ENCODE measurements around the gene GPR158. TPM values are rescaled to one million over a fixed set of nuclear protein-coding genes. Genes with fewer than 3 reads are reported as not detected.

GPR158 gene
- total RNA-seq, 1 experiment from 2014 or later = 2.9 TPM

DNA sequence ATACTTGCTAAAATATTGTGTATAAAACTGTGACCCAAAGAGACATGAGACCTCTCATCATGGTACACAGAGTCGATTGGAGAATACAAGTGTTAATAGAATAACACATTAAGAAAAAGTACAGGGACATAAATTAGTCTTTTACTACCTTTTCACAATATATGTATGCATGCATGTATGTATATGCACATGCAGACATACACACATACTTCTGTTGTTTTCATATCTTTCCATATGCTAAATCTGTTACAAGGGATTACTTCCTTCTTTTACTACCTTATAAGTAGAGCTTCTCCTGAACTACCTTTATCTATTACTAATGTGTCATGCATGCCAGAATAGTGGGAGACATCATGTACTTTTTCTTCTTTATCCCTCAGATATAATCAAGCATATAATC, 131.6 kb downstream of the GPR158 start:
- TF ChIP-seq CEBPB (IDR thresholded peaks at IDR 0.05; ENCODE audit: low read depth) (no peak), EZH2 (IDR thresholded peaks at IDR 0.05) (no peak), TCF7L2 (IDR thresholded peaks at IDR 0.05; ENCODE audit: borderline replicate concordance, extremely low read depth, insufficient read depth, insufficient read length) (no peak), POLR2A (IDR thresholded peaks at IDR 0.05; ENCODE audit: borderline replicate concordance, extremely low read depth, insufficient read depth, insufficient read length) (no peak)
- ChIA-PET CTCF (no interaction called here), POLR2A (no interaction called here), RAD21 (ENCODE audit: low non-redundant PET in 1 of 2, low total read pairs in 2 of 2, uncharacterized antibody in 2 of 2, unreplicated experiment in 2 of 2) (no interaction called here)
- Histone ChIP-seq H2AFZ (ENCODE audit: low read depth, low read length, poor library complexity, severe bottlenecking) (no peak overlapping the region), H3K4me3 (replicated peaks in 1 of 2; ENCODE audit: low read depth in 1 of 2, low read length in 2 of 2) (no peak overlapping the region), H3K79me2 (ENCODE audit: insufficient read depth, low read length) (no peaks in the 10 kb centered on the region), H3K9me3 (ENCODE audit: control insufficient read depth in 1 of 2, insufficient read depth in 1 of 2, low read depth in 1 of 2, low read length in 2 of 2) (no peaks in the 10 kb centered on the region; a peak in 1 of 4 replicates), H3K27me3 (ENCODE audit: insufficient read depth, low read length) (no peaks in the 10 kb centered on the region), H3K9ac (ENCODE audit: low read length) (no peak overlapping the region), H3K27ac (ENCODE audit: low read depth, low read length) (no peak overlapping the region), H3K4me1 (ENCODE audit: control insufficient read depth in 1 of 2, insufficient read depth in 2 of 2, low read length in 2 of 2) (no peaks in the 10 kb centered on the region), H3K36me3 (ENCODE audit: control insufficient read depth in 1 of 2, insufficient read depth in 2 of 2, low read length in 2 of 2) (no peaks in the 10 kb centered on the region), H3K9me2 (ENCODE audit: insufficient read depth) (no peaks in the 10 kb centered on the region), H4K20me1 (ENCODE audit: insufficient read depth) (no peaks in the 10 kb centered on the region), H3K4me2 (ENCODE audit: low read length) (no peak overlapping the region)
- DNase-seq (ENCODE audit: low read depth, low spot score) (no peak), ATAC-seq (no peak)
- intact Hi-C loops (cut with micrococcal nuclease) = no loop called here
- BruUV-seq (replicated peaks) = no TSS peak

- H3K9me2 ChIP-seq (ENCODE audit: insufficient read depth) = no peaks in the 10 kb centered on the region
- H4K20me1 ChIP-seq (ENCODE audit: insufficient read depth) = no peaks in the 10 kb centered on the region
- intact Hi-C loops (cut with micrococcal nuclease) = no loop called here
- H3K36me3 ChIP-seq (ENCODE audit: control insufficient read depth in 1 of 2, insufficient read depth in 2 of 2, low read length in 2 of 2) = no peaks in the 10 kb centered on the region
- CTCF ChIA-PET = no interaction called here
- no peak overlapping the region for H3K4me3 ChIP-seq (replicated peaks in 1 of 2; ENCODE audit: low read depth in 1 of 2, low read length in 2 of 2)
- H3K4me2 ChIP-seq (ENCODE audit: low read length) = no peak overlapping the region
- no peaks in the 10 kb centered on the region for H3K79me2 ChIP-seq (ENCODE audit: insufficient read depth, low read length)
- POLR2A ChIA-PET = no interaction called here
- TF ChIP-seq CEBPB (IDR thresholded peaks at IDR 0.05; ENCODE audit: low read depth) = no peak
- no peak for TF ChIP-seq TCF7L2 (IDR thresholded peaks at IDR 0.05; ENCODE audit: borderline replicate concordance, extremely low read depth, insufficient read depth, insufficient read length)
- TF ChIP-seq SIN3A (IDR thresholded peaks at IDR 0.05; ENCODE audit: low read depth) = no peak
- TF ChIP-seq ZFX (IDR thresholded peaks at IDR 0.05) = no peak
- no peak for TF ChIP-seq ZNF274 (IDR thresholded peaks at IDR 0.05; ENCODE audit: low read depth, low read length)
- no peak for TF ChIP-seq SP1 (IDR thresholded peaks at IDR 0.05; ENCODE audit: low read depth)
- no peak for TF ChIP-seq SRF (IDR thresholded peaks at IDR 0.05; ENCODE audit: low read depth)
- no peak for TF ChIP-seq MAX (IDR thresholded peaks at IDR 0.05)
- TF ChIP-seq, protein P1, sequence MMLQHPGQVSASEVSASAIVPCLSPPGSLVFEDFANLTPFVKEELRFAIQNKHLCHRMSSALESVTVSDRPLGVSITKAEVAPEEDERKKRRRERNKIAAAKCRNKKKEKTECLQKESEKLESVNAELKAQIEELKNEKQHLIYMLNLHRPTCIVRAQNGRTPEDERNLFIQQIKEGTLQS (IDR thresholded peaks at IDR 0.05) = no peak
- H3K4me1 ChIP-seq (ENCODE audit: control insufficient read depth in 1 of 2, insufficient read depth in 2 of 2, low read length in 2 of 2) = no peaks in the 10 kb centered on the region
- BruUV-seq (replicated peaks) = no TSS peak
- H3K9ac ChIP-seq (ENCODE audit: low read length) = no peak overlapping the region
- no peak for ATAC-seq
- no peak overlapping the region for H3K27ac ChIP-seq (ENCODE audit: low read depth, low read length)
- no peak for DNase-seq (ENCODE audit: low read depth, low spot score)
- RAD21 ChIA-PET (ENCODE audit: low non-redundant PET in 1 of 2, low total read pairs in 2 of 2, uncharacterized antibody in 2 of 2, unreplicated experiment in 2 of 2) = no interaction called here
- H3K9me3 ChIP-seq (ENCODE audit: control insufficient read depth in 1 of 2, insufficient read depth in 1 of 2, low read depth in 1 of 2, low read length in 2 of 2) = no peaks in the 10 kb centered on the region; a peak in 1 of 4 replicates
- no peak overlapping the region for H2AFZ ChIP-seq (ENCODE audit: low read depth, low read length, poor library complexity, severe bottlenecking)
- no peaks in the 10 kb centered on the region for H3K27me3 ChIP-seq (ENCODE audit: insufficient read depth, low read length)
These were observed 133.5 kb downstream of the GPR158 start for GRCh38 chr10:25308278-25308677.
